ENCODE measurements around the gene NTNG1. TPM values are rescaled to one million over a fixed set of nuclear protein-coding genes. Genes with fewer than 3 reads are reported as not detected.

Gene NTNG1
- total RNA-seq, 1 donor from 2014 or later: not detected

GRCh38 chr1:107510347-107510746, 369.5 kb downstream of the NTNG1 start:
- Mint-ChIP-seq H3K4me1 (ENCODE audit: low read depth) (no peaks in the 10 kb centered on the region), H3K27ac (no peak overlapping the region), H3K36me3 (ENCODE audit: low read depth) (no peaks in the 10 kb centered on the region), H3K27me3 (ENCODE audit: low read depth) (peaks cover 2% of the 10 kb centered on the region), H3K9me3 (no peaks in the 10 kb centered on the region), H3K4me3 (ENCODE audit: low read depth) (no peak overlapping the region)
- intact Hi-C loops (cut with micrococcal nuclease): no loop called here
- DNase-seq (ENCODE audit: low spot score): no peak

DNA sequence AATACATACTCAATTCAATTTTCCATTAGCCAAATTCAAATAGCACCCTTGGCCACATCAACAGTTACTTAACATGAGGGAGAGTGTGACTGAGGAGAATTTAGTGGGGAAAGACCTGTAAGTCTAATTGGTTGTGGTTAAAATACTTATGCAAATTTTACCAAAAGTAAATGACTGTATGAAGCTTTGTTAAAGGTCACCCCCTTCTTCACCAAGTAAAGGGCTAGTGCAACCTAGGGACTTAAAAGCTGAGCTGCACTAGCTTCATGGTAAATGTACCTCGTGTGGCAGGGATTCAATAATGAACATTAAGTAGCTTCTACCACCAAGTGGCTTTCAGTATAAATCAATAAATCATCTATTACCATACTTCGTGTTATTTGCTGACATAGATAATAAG, 372.0 kb downstream of the NTNG1 start:
- Mint-ChIP-seq H3K36me3 (ENCODE audit: low read depth) (no peaks in the 10 kb centered on the region), H3K27ac (no peak overlapping the region), H3K4me3 (ENCODE audit: low read depth) (no peak overlapping the region), H3K4me1 (ENCODE audit: low read depth) (no peaks in the 10 kb centered on the region), H3K9me3 (no peaks in the 10 kb centered on the region), H3K27me3 (ENCODE audit: low read depth) (peaks cover 2% of the 10 kb centered on the region)
- DNase-seq (ENCODE audit: low spot score): no peak
- intact Hi-C loops (cut with micrococcal nuclease): no loop called here

DNA sequence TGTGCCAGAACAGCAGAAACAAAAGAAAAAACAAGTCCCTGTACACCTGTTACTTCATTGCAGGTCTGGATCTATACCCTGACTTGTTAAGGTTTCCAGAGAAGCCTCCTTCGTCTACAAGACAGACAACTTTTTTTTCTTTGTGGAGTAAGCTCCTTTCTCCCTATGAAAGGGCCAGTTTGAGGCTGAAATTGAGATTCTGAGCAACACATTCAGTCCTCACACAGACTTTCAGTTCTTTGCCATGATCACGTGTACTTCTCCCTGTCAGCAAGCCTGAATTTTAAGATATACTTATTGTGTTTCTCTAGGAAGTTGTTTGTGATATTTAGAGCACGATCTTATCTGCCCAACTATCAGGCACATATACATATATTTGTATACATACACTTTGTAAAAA, 374.0 kb downstream of the NTNG1 start:
- Mint-ChIP-seq H3K9me3 (no peaks in the 10 kb centered on the region), H3K4me3 (ENCODE audit: low read depth) (no peak overlapping the region), H3K27ac (no peak overlapping the region), H3K36me3 (ENCODE audit: low read depth) (no peaks in the 10 kb centered on the region), H3K27me3 (ENCODE audit: low read depth) (no peaks in the 10 kb centered on the region), H3K4me1 (ENCODE audit: low read depth) (no peaks in the 10 kb centered on the region)
- DNase-seq (ENCODE audit: low spot score): no peak
- intact Hi-C loops (cut with micrococcal nuclease): no loop called here

DNA sequence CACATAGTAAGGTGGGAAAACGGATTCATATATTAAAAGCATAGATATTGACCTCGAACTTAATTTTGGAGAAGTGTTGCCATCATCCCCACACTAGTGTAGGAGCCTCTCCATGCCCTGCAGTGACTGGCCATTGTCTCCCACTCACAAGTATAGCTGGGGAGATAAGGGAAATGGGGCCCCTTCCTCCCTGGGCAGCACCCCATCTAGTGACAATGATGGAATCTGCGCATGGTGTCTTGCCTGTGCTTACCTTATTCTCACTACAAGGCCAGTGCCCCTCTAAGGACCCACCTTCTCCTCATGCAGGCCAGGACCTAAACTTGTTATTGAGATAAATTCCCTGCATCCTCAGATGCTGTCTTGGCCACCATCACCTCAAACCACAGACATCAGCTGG, 374.9 kb downstream of the NTNG1 start:
- no peaks in the 10 kb centered on the region for H3K4me1 Mint-ChIP-seq (ENCODE audit: low read depth)
- H3K27ac Mint-ChIP-seq: no peak overlapping the region
- no peaks in the 10 kb centered on the region for H3K27me3 Mint-ChIP-seq (ENCODE audit: low read depth)
- no peak for DNase-seq (ENCODE audit: low spot score)
- intact Hi-C loops (cut with micrococcal nuclease): no loop called here
- H3K36me3 Mint-ChIP-seq (ENCODE audit: low read depth): no peaks in the 10 kb centered on the region
- no peaks in the 10 kb centered on the region for H3K9me3 Mint-ChIP-seq
- no peak overlapping the region for H3K4me3 Mint-ChIP-seq (ENCODE audit: low read depth)

GRCh38 chr1:107523061-107523460, 382.2 kb downstream of the NTNG1 start:
- DNase-seq (ENCODE audit: low spot score): no peak
- Mint-ChIP-seq H3K4me3 (ENCODE audit: low read depth) (no peak overlapping the region), H3K27me3 (ENCODE audit: low read depth) (no peaks in the 10 kb centered on the region), H3K36me3 (ENCODE audit: low read depth) (no peaks in the 10 kb centered on the region), H3K4me1 (ENCODE audit: low read depth) (peaks cover 6% of the 10 kb centered on the region), H3K9me3 (no peaks in the 10 kb centered on the region), H3K27ac (no peak overlapping the region)
- intact Hi-C loops (cut with micrococcal nuclease): no loop called here

- no peaks in the 10 kb centered on the region for H3K36me3 Mint-ChIP-seq (ENCODE audit: low read depth)
- H3K9me3 Mint-ChIP-seq: no peaks in the 10 kb centered on the region
- intact Hi-C loops (cut with micrococcal nuclease): no loop called here
- H3K4me3 Mint-ChIP-seq (ENCODE audit: low read depth): no peak overlapping the region
- H3K4me1 Mint-ChIP-seq (ENCODE audit: low read depth): peaks cover 6% of the 10 kb centered on the region
- DNase-seq (ENCODE audit: low spot score): no peak
- no peaks in the 10 kb centered on the region for H3K27me3 Mint-ChIP-seq (ENCODE audit: low read depth)
- no peak overlapping the region for H3K27ac Mint-ChIP-seq
Observed at GRCh38 chr1:107523736-107524135, 382.9 kb downstream of the NTNG1 start.

DNA sequence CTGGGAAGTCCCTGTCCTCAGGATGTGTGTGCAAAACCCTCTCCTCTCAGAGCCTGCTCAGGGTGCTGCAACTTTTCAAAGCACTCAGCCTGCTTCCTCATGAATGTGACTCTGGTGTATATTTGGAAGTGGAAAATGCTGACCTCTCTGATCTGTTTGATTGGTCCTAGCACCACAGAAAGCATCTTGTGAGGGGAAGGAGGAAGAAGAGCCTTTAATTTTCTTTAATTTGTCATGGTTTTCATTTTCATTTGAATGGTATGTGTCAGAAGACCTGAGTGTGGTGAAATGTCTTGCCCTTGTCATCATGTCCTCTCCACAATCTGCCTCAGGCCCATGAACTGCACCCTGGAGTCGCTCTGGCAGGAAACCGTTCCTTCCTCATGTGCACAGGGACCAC, 383.5 kb downstream of the NTNG1 start:
- Mint-ChIP-seq H3K36me3 (ENCODE audit: low read depth) (no peaks in the 10 kb centered on the region), H3K9me3 (no peaks in the 10 kb centered on the region), H3K4me1 (ENCODE audit: low read depth) (peaks cover 6% of the 10 kb centered on the region), H3K4me3 (ENCODE audit: low read depth) (no peak overlapping the region), H3K27ac (no peak overlapping the region), H3K27me3 (ENCODE audit: low read depth) (no peaks in the 10 kb centered on the region)
- intact Hi-C loops (cut with micrococcal nuclease): no loop called here
- no peak for DNase-seq (ENCODE audit: low spot score)

DNA sequence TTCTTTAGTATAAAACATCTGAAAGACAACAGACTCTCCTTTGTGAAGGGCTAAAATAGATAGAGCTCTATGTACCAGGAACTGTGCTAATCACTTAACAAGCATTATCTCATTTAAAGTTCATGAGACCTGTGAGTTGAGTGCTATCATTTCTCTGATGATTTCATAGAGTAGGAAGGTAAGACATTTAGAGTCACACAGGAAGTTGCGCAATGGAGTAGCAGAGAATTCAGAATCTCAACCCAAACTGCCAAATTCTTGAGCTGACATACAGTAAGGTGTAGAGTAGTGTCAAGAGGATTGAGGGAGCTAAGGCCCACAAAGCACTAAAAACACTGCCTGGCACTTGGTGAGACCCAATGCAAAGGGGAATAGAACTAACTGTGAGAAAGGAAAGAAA, 384.3 kb downstream of the NTNG1 start:
- no peak for DNase-seq (ENCODE audit: low spot score)
- H3K4me3 Mint-ChIP-seq (ENCODE audit: low read depth): no peak overlapping the region
- H3K27ac Mint-ChIP-seq: no peak overlapping the region
- H3K36me3 Mint-ChIP-seq (ENCODE audit: low read depth): no peaks in the 10 kb centered on the region
- H3K9me3 Mint-ChIP-seq: no peaks in the 10 kb centered on the region
- peaks cover 6% of the 10 kb centered on the region for H3K4me1 Mint-ChIP-seq (ENCODE audit: low read depth)
- intact Hi-C loops (cut with micrococcal nuclease): no loop called here
- no peaks in the 10 kb centered on the region for H3K27me3 Mint-ChIP-seq (ENCODE audit: low read depth)

GRCh38 chr1:107525961-107526360, 385.1 kb downstream of the NTNG1 start:
- DNase-seq (ENCODE audit: low spot score): no peak
- H3K4me3 Mint-ChIP-seq (ENCODE audit: low read depth): no peak overlapping the region
- no peaks in the 10 kb centered on the region for H3K9me3 Mint-ChIP-seq
- H3K4me1 Mint-ChIP-seq (ENCODE audit: low read depth): peaks cover 6% of the 10 kb centered on the region
- H3K27me3 Mint-ChIP-seq (ENCODE audit: low read depth): no peaks in the 10 kb centered on the region
- intact Hi-C loops (cut with micrococcal nuclease): no loop called here
- no peaks in the 10 kb centered on the region for H3K36me3 Mint-ChIP-seq (ENCODE audit: low read depth)
- no peak overlapping the region for H3K27ac Mint-ChIP-seq

GRCh38 chr1:107526524-107527198, 385.8 kb downstream of the NTNG1 start:
- peaks cover 6% of the 10 kb centered on the region for H3K4me1 Mint-ChIP-seq (ENCODE audit: low read depth)
- no peak overlapping the region for H3K27ac Mint-ChIP-seq
- H3K36me3 Mint-ChIP-seq (ENCODE audit: low read depth): no peaks in the 10 kb centered on the region
- H3K9me3 Mint-ChIP-seq: no peaks in the 10 kb centered on the region
- DNase-seq (ENCODE audit: low spot score): no peak
- H3K4me3 Mint-ChIP-seq (ENCODE audit: low read depth): no peak overlapping the region
- intact Hi-C loops (cut with micrococcal nuclease): no loop called here
- H3K27me3 Mint-ChIP-seq (ENCODE audit: low read depth): no peaks in the 10 kb centered on the region

DNA sequence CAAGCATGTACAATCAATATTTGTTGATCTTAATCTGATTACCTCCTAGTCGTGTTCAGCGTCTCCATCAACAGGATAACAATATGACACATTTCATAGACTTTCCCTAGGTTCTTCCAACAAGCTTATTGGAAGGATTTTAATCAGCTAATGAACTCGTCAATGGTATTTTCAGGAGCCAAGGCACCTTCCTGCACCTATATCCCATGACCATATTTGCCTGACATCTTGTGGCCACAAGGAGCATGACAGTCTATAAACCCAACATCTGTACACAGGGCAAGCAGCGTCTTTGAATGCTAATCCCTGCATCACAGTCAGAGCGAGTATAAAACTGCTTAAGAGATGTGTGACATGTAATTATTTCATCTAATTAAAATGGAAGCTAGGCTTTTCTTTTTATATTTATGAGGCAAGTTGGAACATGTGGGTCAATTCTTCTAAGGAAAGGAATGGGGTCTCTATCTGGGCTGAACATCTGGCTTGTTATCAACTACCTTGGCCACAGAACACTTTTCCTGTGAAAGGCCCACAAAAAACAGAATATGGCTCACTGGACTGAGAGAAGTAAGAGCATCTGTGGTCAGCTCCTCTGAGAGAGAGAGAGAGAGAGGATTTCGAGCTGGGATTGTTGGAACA, 388.8 kb downstream of the NTNG1 start:
- Mint-ChIP-seq H3K4me1 (ENCODE audit: low read depth) (peaks cover 6% of the 10 kb centered on the region), H3K4me3 (ENCODE audit: low read depth) (no peak overlapping the region), H3K27me3 (ENCODE audit: low read depth) (no peaks in the 10 kb centered on the region), H3K27ac (no peak overlapping the region), H3K36me3 (ENCODE audit: low read depth) (no peaks in the 10 kb centered on the region), H3K9me3 (no peaks in the 10 kb centered on the region)
- intact Hi-C loops (cut with micrococcal nuclease): loop anchor here (1.0 kb wide), 1 partner anchor 99 kb away; no protein-coding TSS in a partner anchor
- DNase-seq (ENCODE audit: low spot score): no peak

- no peaks in the 10 kb centered on the region for H3K36me3 Mint-ChIP-seq (ENCODE audit: low read depth)
- no peak for DNase-seq (ENCODE audit: low spot score)
- H3K4me3 Mint-ChIP-seq (ENCODE audit: low read depth): no peak overlapping the region
- no peaks in the 10 kb centered on the region for H3K9me3 Mint-ChIP-seq
- H3K4me1 Mint-ChIP-seq (ENCODE audit: low read depth): no peaks in the 10 kb centered on the region
- no peaks in the 10 kb centered on the region for H3K27me3 Mint-ChIP-seq (ENCODE audit: low read depth)
- H3K27ac Mint-ChIP-seq: no peak overlapping the region
- intact Hi-C loops (cut with micrococcal nuclease): no loop called here
Observed at GRCh38 chr1:107530543-107530942, 389.7 kb downstream of the NTNG1 start.

GRCh38 chr1:107531065-107531908, 390.4 kb downstream of the NTNG1 start:
- intact Hi-C loops (cut with micrococcal nuclease): no loop called here
- no peak for DNase-seq (ENCODE audit: low spot score)
- H3K4me1 Mint-ChIP-seq (ENCODE audit: low read depth): no peaks in the 10 kb centered on the region
- H3K27me3 Mint-ChIP-seq (ENCODE audit: low read depth): no peaks in the 10 kb centered on the region
- no peak overlapping the region for H3K4me3 Mint-ChIP-seq (ENCODE audit: low read depth)
- no peaks in the 10 kb centered on the region for H3K36me3 Mint-ChIP-seq (ENCODE audit: low read depth)
- H3K27ac Mint-ChIP-seq: no peak overlapping the region
- H3K9me3 Mint-ChIP-seq: no peaks in the 10 kb centered on the region
